Effector CD8-positive, alpha-beta T cell (primary cell): Measurements from ENCODE around the gene PIGQ.

Experiments
- DNase-seq: peaks from one replicate; lab custom pipeline; 2025; lab: John Stamatoyannopoulos, UW

Gene PIGQ

GRCh38 chr16:628321-629061, 58.7 kb downstream of the PIGQ start:
- DNase-seq, result no peak

GRCh38 chr16:629185-629832, 59.5 kb downstream of the PIGQ start:
- no peak for DNase-seq

GRCh38 chr16:629833-630248, 60.1 kb downstream of the PIGQ start:
- DNase-seq, result no peak

- no peak for DNase-seq
Measured at GRCh38 chr16:630249-630814, 60.6 kb downstream of the PIGQ start.

GRCh38 chr16:630815-631405, 61.1 kb downstream of the PIGQ start, which contains the start of gene WFIKKN1:
TSS of gene WFIKKN1 (plus strand) at chr16:630985. CDS start at chr16:631254, 269 bp downstream.
- no peak for DNase-seq

DNA sequence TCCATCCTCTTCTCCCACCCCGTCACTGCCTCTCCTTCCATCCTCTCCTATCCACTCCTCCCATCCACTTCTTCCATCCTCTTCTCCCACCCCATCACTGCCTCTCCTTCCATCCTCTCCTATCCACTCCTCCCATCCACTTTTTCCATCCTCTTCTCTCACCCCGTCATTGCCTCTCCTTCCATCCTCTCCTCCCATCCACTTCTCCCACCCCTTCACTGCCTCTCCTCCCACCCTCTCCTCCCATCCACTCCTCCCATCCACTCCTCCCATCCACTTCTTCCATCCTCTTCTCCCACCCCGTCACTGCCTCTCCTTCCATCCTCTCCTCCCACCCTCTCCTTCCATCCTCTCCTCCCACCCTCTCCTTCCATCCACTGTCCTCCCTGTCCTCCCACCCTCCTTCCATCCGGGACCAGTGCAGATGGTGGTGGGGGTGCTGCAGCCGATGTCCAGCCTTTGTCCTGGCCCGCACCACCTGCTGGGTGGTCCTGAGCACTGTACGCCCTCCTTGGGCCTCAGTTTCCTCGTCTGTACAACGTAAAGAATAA, 62.1 kb downstream of the PIGQ start:
- DNase-seq, result no peak

- no peak for DNase-seq
Measured at GRCh38 chr16:632486-633335, 62.9 kb downstream of the PIGQ start.

- no peak for DNase-seq
Measured at GRCh38 chr16:633336-634050, 63.7 kb downstream of the PIGQ start.
